ENCODE measurements around the gene SLC25A21.
"Not testable (repeated sequence)": the region's sequence is repeated elsewhere in the genome, so short reads cannot be mapped to it uniquely, and the experiment has no call there.

Gene SLC25A21

DNA sequence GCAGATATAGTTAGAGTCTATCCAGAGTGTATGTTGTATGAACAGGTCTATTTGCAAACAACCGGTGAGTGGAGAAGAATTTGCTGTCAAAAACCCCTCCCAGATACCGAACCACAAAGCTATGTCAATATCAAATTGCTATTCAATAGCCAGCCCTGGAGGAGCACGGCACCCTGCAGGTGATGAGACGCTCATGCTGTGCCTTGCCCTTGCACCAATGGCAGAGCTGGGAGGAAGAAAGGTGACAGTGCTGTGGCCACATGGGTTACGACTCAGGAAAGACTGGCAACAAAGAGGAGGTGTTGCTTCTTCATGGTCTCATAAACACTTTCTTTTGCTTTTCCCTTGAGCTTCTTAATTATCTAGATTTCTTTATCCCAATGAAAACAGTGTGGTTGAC lies 455.0 kb downstream of the SLC25A21 start:
- H3K36me3 Mint-ChIP-seq: no peaks in the 10 kb centered on the region
- H3K4me3 Mint-ChIP-seq: no peak overlapping the region
- no peaks in the 10 kb centered on the region for H3K4me1 Mint-ChIP-seq
- no peak overlapping the region for H3K27ac Mint-ChIP-seq
- H3K27me3 Mint-ChIP-seq: no peaks in the 10 kb centered on the region
- peaks cover 0 to 1% of the 10 kb centered on the region in 2 donors for H3K9me3 Mint-ChIP-seq
- ATAC-seq (replicated peaks) (no peak), DNase-seq (no peak)

DNA sequence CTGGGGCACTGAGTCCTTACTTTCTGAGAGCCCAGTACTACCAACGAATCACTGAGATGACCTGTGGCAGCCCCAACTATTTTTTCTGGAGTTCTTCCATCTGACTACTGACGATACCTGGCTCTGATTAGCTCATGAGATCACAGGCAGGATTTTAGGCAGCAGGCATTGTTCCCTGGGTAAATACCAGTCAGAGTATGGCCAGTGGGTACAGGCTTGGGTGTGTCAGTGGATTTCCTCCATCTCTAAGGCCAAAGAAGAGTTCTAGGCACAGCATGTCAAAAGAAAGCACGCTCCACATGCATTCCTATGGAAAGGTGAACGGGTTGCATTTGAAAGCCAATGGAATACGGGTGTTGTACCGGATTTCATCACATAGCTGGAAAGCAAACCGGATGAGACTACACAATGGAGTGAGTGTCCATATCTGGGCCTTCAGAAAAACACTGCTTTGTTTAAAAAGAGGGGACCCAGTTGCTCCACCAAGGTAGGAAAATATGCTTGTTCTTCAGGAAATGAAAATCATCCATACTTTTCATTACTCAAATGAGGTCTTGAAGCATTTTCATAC lies 455.7 kb downstream of the SLC25A21 start:
- ATAC-seq (replicated peaks) (no peak), DNase-seq (no peak)
- Mint-ChIP-seq H3K36me3 (no peaks in the 10 kb centered on the region), H3K27me3 (no peaks in the 10 kb centered on the region), H3K27ac (no peak overlapping the region), H3K9me3 (no peaks in the 10 kb centered on the region), H3K4me1 (no peaks in the 10 kb centered on the region), H3K4me3 (no peak overlapping the region)

DNA sequence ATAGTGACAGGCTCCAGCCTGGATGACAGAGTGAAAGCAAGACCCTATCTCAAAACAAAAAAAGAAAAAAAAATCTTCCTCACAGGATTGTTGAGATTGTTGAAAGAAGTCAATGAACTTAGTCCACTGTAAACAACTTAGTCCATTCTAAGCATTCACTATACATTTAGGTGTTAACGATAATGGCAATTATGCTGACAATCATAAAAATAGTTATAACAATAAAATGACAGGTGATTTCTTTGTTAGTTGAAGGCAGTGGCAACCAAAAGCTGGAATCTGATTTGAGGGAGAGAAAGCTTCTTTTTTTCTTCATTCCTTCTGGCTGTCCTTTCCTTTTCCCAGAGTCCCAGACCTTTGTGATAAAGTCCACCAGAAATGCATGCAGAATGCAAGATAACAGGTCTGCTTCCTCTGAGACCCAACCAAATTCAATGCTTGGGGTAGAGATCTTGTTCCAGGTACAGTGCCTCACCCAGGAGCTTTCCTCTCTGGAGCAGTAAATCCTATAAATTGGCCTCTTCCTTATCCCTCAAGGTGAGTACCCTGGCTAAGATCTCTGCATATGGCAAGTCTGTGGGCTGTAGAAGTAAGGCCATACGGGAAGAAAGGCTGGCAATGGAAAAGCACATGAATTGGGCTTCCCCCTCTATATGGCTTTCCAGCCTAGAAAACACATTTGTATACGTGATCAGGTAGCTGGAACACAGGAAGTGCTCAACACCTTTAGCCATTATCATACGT lies 458.3 kb downstream of the SLC25A21 start:
- ATAC-seq (replicated peaks) (no peak), DNase-seq (no peak)
- no peak overlapping the region for H3K4me3 Mint-ChIP-seq
- H3K36me3 Mint-ChIP-seq: no peaks in the 10 kb centered on the region
- H3K9me3 Mint-ChIP-seq: no peaks in the 10 kb centered on the region
- H3K4me1 Mint-ChIP-seq: no peaks in the 10 kb centered on the region
- H3K27me3 Mint-ChIP-seq: no peaks in the 10 kb centered on the region
- H3K27ac Mint-ChIP-seq: no peak overlapping the region

DNA sequence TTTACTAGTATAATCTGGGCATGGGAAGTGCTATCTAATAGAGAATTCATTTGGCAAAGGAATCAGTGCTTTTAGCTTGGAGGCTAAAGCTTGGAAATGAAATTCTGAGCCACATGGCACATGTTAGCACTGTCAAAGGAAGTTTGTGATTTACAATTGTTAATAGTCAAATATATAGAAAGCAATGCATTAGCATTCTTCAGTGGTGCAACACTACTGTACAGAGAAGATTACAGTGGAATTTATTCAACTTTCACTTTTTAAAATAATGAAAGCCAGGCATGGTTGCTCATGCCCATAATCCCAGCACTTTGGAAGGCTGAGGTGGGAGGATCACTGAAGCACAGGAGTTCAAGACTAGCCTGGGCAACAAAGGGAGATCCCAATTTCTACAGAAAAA lies 464.8 kb downstream of the SLC25A21 start:
- H3K36me3 Mint-ChIP-seq: no peaks in the 10 kb centered on the region
- no peak for ATAC-seq (replicated peaks)
- no peaks in the 10 kb centered on the region for H3K27me3 Mint-ChIP-seq
- DNase-seq: no peak
- no peak overlapping the region for H3K27ac Mint-ChIP-seq
- H3K9me3 Mint-ChIP-seq: peaks cover 0 to 8% of the 10 kb centered on the region in 2 donors
- no peak overlapping the region for H3K4me3 Mint-ChIP-seq
- no peaks in the 10 kb centered on the region for H3K4me1 Mint-ChIP-seq

DNA sequence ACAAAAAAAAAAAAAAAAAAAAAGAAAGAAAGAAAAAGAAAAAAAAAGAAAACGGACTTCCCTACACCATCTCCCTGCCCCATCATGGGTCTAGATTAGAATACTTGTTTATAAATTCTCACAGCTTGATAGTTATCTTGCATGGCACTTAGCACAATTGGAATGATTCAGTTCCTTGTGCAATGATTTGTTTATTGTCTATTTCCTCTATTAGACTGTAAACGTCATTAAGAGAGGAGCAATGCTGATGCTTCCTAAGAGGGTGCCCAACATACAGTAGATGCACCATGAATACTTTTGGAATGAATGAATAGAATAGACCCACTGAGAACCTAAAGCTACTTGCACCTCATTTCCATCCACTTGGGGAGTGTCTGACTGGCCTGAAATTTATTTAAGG lies 469.9 kb downstream of the SLC25A21 start:
- Mint-ChIP-seq H3K27ac (no peak overlapping the region), H3K9me3 (peaks cover 4 to 8% of the 10 kb centered on the region in 2 donors), H3K27me3 (no peaks in the 10 kb centered on the region), H3K4me1 (no peaks in the 10 kb centered on the region), H3K4me3 (no peak overlapping the region), H3K36me3 (no peaks in the 10 kb centered on the region)
- DNase-seq (no peak), ATAC-seq (replicated peaks) (no peak)

DNA sequence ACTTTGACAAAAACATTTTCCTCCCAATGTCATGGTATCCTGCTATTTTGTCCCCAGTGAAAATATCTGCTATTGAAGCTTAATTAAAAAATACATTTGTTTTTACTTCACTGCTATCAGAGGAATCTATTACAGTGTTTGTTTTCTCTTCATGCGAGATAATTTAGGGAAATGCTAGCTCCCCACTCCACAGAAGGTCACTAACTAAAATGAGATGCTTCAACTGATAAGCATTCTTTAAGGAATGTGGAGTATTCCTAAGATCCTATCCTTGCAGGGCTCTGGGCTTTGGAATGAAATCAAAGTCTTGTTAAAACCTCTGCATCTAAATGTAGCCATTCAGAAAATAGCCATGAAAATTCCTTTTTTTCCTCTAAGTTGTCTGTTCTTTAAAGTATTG lies 471.3 kb downstream of the SLC25A21 start:
- Mint-ChIP-seq H3K27ac (no peak overlapping the region), H3K9me3 (peaks cover 4 to 6% of the 10 kb centered on the region in 2 donors), H3K4me3 (no peak overlapping the region), H3K36me3 (no peaks in the 10 kb centered on the region), H3K4me1 (no peaks in the 10 kb centered on the region), H3K27me3 (no peaks in the 10 kb centered on the region)
- no peak for DNase-seq
- ATAC-seq (replicated peaks): no peak

DNA sequence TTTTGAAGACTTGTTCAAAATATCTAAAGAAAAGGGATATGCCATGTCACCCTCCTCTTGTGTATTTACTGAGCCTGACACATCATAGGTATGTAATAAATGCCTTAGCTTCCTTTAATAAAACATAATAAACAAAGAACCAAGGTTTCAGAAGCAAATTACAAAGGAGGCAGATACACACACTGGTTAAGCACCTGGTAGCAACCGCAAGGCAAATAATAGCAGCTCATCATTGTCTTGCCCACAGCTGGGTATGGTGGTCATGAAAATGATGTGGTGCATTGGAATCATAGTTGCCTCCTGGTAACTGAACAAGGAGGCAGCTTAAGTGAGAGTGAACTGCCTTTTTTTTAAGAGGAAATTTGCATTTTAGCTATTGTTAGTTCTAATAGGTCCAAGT lies 471.8 kb downstream of the SLC25A21 start:
- Mint-ChIP-seq H3K9me3 (peaks cover 6 to 8% of the 10 kb centered on the region in 2 donors), H3K27ac (no peak overlapping the region), H3K4me3 (no peak overlapping the region), H3K4me1 (no peaks in the 10 kb centered on the region), H3K27me3 (no peaks in the 10 kb centered on the region), H3K36me3 (no peaks in the 10 kb centered on the region)
- ATAC-seq (replicated peaks) (no peak), DNase-seq (no peak)

DNA sequence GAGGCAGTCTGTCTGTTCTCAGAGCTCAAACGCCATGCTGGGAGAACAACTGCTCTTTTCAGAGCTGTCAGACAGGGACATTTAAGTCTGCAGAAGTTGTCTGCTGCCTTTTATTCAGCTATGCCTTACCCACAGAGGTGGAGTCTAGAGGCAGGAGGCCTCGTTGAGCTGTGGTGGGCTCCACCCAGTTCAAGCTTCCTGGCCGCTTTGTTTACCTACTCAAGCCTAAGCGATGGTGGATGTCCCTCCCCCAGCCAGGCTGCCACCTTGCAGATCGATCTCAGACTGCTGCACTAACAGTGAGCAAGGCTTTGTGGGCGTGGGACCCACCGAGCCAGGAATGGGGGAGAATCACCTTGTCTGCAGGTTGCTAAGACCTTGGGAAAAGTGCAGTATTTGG lies 473.0 kb downstream of the SLC25A21 start:
- not testable (repeated sequence) for H3K4me3 Mint-ChIP-seq, H3K36me3 Mint-ChIP-seq

DNA sequence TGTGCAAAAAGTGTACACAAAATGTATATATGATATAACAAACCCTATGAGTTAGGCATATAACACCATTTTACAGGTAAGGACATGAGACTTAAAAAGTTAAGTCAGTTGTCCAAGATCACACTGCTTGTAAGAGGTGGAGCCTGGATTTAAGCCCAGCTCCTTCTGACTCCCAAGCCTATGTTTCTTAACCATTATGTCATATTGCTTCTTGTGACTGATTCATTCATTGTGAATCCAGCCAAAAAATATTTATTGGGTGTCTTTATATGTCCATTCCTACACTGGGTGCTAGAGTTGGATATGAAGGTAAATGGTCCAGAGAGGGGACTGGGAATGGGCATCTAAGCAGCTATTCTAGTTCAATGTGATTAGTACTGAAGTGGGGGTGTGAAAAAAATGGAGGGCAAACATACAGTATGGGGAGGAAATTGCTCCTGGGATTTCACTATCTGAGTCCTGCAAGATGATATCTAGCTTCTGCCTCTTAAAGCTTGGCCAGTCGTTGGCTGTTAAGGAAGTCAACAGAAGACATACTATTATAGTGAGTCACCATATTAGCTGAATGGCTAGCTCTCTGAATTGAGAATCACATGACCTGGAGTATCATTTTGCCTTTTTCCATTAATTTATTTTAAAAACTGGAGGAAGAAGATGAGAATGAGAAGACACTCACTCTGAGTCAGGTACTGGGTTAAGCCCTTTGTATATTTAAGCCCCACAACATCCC lies 481.9 kb downstream of the SLC25A21 start:
- peaks cover 0 to 9% of the 10 kb centered on the region in 2 donors for H3K27me3 Mint-ChIP-seq
- H3K4me3 Mint-ChIP-seq: no peak overlapping the region
- no peak overlapping the region for H3K27ac Mint-ChIP-seq
- H3K9me3 Mint-ChIP-seq: peaks cover 6 to 13% of the 10 kb centered on the region in 2 donors
- ATAC-seq (replicated peaks) (no peak), DNase-seq (no peak)
- no peaks in the 10 kb centered on the region for H3K36me3 Mint-ChIP-seq
- no peaks in the 10 kb centered on the region for H3K4me1 Mint-ChIP-seq

More for the DNA sequence above, 473.0 kb downstream of the SLC25A21 start:
- H3K27ac Mint-ChIP-seq; H3K27me3 Mint-ChIP-seq; DNase-seq; H3K4me1 Mint-ChIP-seq; ATAC-seq (replicated peaks): not testable (repeated sequence)
- peaks cover 13 to 15% of the 10 kb centered on the region in 2 donors for H3K9me3 Mint-ChIP-seq

DNA sequence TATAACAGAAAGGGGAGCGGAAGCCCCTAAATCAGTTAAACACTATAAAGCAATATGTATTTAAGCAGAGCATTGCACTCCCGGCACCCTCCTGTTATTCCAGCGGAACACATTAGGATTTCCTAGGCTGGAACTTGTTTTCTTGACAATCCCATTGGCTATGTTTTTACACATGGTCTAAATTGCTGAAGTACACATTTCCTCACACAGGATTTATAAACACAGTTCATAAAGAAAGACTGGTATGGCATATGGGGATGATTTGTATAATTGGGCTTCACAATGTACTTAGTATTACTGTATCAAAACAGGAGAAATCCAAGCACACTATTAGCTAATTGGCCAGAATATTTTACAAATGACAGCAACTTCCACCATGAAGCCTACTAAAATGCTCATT lies 487.5 kb downstream of the SLC25A21 start:
- H3K4me3 Mint-ChIP-seq: no peak overlapping the region
- DNase-seq (no peak), ATAC-seq (replicated peaks) (no peak)
- no peaks in the 10 kb centered on the region for H3K4me1 Mint-ChIP-seq
- H3K9me3 Mint-ChIP-seq: no peaks in the 10 kb centered on the region
- no peaks in the 10 kb centered on the region for H3K36me3 Mint-ChIP-seq
- H3K27me3 Mint-ChIP-seq: peaks cover 0 to 5% of the 10 kb centered on the region in 2 donors
- no peak overlapping the region for H3K27ac Mint-ChIP-seq

DNA sequence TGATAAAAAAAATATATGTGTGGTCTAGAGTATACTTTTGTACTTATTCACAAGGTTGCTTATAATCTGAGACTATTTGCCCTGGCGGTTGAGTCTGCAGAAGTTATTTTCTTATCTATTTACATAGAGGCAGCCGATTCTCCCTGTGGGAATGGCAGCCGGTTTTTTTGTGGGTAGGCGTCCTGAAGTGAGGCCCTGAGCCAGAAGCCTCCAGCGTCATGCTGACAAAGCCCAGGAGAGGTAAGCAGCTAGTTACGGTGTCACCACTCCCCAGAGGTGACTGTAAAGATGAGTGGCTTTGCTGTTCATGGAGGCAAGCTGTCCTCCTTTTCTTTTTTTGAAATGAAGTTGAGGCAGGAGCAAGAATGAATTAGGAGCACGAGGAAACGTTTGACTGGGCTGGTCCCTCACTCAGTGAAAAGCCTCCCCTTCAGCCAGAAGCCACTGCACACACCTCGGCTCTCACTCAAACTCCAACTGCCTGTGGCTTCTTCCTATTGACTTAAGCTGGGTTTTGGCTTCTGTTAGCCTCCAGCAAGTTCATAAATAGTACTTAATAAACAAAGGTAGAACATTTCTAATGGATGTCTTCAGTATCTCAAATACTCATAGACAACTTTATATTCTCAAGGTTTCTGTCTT lies 489.2 kb downstream of the SLC25A21 start:
- no peak overlapping the region for H3K27ac Mint-ChIP-seq
- H3K4me1 Mint-ChIP-seq: no peaks in the 10 kb centered on the region
- ATAC-seq (replicated peaks) (no peak), DNase-seq (no peak)
- no peak overlapping the region for H3K4me3 Mint-ChIP-seq
- no peaks in the 10 kb centered on the region for H3K36me3 Mint-ChIP-seq
- H3K27me3 Mint-ChIP-seq: peaks cover 1 to 5% of the 10 kb centered on the region in 2 donors
- no peaks in the 10 kb centered on the region for H3K9me3 Mint-ChIP-seq

DNA sequence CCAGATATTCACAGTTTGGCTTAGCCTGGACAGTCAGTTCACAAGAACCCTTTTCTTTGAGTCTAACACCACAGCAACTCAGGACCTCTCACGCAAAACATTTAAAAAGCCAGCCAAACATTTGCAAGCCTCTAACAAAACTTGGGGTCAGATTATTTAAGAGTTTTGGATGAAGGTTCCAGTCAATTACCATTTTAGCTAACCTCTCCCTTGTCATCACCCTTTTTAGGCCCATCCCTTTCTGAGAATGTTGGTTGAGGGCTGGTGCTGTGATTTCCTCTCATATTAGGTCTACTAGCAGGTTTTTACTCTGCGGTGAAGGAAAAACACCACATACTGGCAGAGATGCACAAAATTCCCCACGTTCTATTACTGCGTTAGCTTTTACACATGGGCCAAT lies 490.1 kb downstream of the SLC25A21 start:
- ATAC-seq (replicated peaks) (no peak), DNase-seq (no peak)
- no peaks in the 10 kb centered on the region for H3K4me1 Mint-ChIP-seq
- no peaks in the 10 kb centered on the region for H3K9me3 Mint-ChIP-seq
- no peak overlapping the region for H3K4me3 Mint-ChIP-seq
- H3K36me3 Mint-ChIP-seq: no peaks in the 10 kb centered on the region
- H3K27me3 Mint-ChIP-seq: peaks cover 3 to 8% of the 10 kb centered on the region in 2 donors
- H3K27ac Mint-ChIP-seq: no peak overlapping the region

DNA sequence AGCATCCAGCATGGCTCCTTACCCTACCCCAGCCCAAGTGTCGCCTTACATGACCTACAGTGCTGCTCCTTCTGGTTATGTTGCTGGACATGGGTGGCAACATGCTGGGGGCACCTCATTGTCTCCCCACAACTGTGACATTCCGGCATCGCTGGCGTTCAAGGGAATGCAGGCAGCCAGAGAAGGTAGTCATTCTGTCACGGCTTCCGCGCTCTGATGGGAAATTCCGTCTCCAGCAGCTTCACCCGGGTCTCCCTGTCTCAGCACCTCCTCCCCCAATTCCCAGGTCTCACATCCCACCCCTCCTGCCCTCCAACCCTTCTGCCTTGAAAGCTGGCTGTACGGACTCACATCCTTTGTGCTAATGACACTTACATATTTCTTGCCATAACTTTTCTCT lies 496.2 kb downstream of the SLC25A21 start:
- H3K27ac Mint-ChIP-seq: no peak overlapping the region
- H3K4me1 Mint-ChIP-seq: no peaks in the 10 kb centered on the region
- H3K9me3 Mint-ChIP-seq: no peaks in the 10 kb centered on the region
- DNase-seq (no peak), ATAC-seq (replicated peaks) (no peak)
- no peaks in the 10 kb centered on the region for H3K36me3 Mint-ChIP-seq
- H3K27me3 Mint-ChIP-seq: peaks cover 18 to 33% of the 10 kb centered on the region in 2 donors
- H3K4me3 Mint-ChIP-seq: no peak overlapping the region

DNA sequence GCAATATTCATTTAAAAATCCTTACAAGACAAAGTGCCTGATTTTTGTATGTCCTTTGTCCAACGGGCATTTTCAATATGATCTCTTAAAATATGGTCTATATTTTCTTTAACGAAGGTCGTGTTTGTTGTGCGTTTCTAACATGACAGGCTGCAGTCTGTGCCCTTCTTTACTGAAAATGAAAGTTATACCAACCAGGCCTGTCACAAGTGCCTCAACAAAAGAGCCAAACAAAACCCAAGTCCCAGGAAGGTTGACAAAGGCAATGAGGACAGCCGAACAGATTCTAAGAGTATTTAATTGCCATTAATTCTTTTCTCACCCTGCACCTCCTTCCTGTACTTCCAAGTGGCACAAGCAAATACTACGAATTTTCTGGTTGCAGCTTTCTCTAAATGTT lies 496.8 kb downstream of the SLC25A21 start:
- Mint-ChIP-seq H3K27me3 (peaks cover 18 to 33% of the 10 kb centered on the region in 2 donors), H3K4me1 (no peaks in the 10 kb centered on the region), H3K27ac (no peak overlapping the region), H3K36me3 (no peaks in the 10 kb centered on the region), H3K4me3 (no peak overlapping the region), H3K9me3 (no peaks in the 10 kb centered on the region)
- no peak for DNase-seq
- ATAC-seq (replicated peaks): no peak

All from stimulated activated naive B cell treated with anti-CD40 and anti-IgM and Interleukin-4, amounts not matched to agents 10 μg/mL and 1 μg/mL and 100 μg/mL, for 72 hours (primary cell).